Transverse colon (tissue), 4 donors: ENCODE results near the gene UQCR11.

Experiments used
- CTCF ChIP-seq, 5 experiments: fragments of 200-600 bp in 3 of 5; fragments of 450-650 bp in 2 of 5; sonication (generic) in 3 of 5; IDR thresholded peaks; 1 replicate in 2 of 5; 2 replicates in 3 of 5; pipeline ENCODE4 v1.5.1; 2016 to 2017; ENCODE audit warnings: antibody characterized with exemption in 5 of 5, inconsistent platforms in 3 of 5, mild to moderate bottlenecking in 2 of 5, moderate library complexity in 1 of 5
- EP300 ChIP-seq: sonication (generic); formaldehyde crosslinking; IDR thresholded peaks from one replicate; pipeline ENCODE4 v1.6.1; 2017; ENCODE audit warnings: antibody characterized with exemption, low read depth
- POLR2A ChIP-seq: fragments of 450-650 bp; IDR thresholded peaks from one replicate; pipeline ENCODE4 v1.6.1; 2016; ENCODE audit warnings: antibody characterized with exemption, mild to moderate bottlenecking, moderate library complexity
- POLR2AphosphoS5 ChIP-seq, 3 donors: sonication (generic); formaldehyde crosslinking; IDR thresholded peaks; one replicate each; pipeline ENCODE4 v1.6.1; 2016; ENCODE audit warnings: antibody characterized with exemption in 3 of 3

- TF ChIP-seq EP300: no peak
- no peak for TF ChIP-seq CTCF (IDR thresholded peaks at IDR 0.05)
- TF ChIP-seq POLR2A: no peak
- no peak for TF ChIP-seq POLR2AphosphoS5 (IDR thresholded peaks at IDR 0.05)
These were observed 28.0 kb downstream of the UQCR11 start for GRCh38 chr19:1577090-1577928.
